Activated effector memory CD4-positive, alpha-beta T cell treated with Interleukin-2 at 50 U/mL for 16 hours (primary cell): ENCODE measurements around the gene SPTBN2.
A peak's percentile ranks its signal among the peaks of the same experiment; 100 is the strongest.
"Not testable (repeated sequence)": the region's sequence is repeated elsewhere in the genome, so short reads cannot be mapped to it uniquely, and the experiment has no call there.

ENCODE experiments used
- DNase-seq: peaks from one replicate; pipeline ENCODE4 v3.0.0-alpha.2; 2020

SPTBN2 gene

GRCh38 chr11:66680966-66681645 lies 47.9 kb downstream of the SPTBN2 start:
- no peak for DNase-seq

GRCh38 chr11:66677599-66678375 lies 51.2 kb downstream of the SPTBN2 start, which contains the start of gene RBM4B:
RBM4B (minus strand) TSS chr11:66677887; CDS start chr11:66677079, 808 bp downstream.
- DNase-seq = peak; percentile 93

- DNase-seq = no peak
These were observed 52.0 kb downstream of the SPTBN2 start for GRCh38 chr11:66676931-66677598.

- no peak for DNase-seq
These were observed 52.6 kb downstream of the SPTBN2 start for GRCh38 chr11:66676282-66676919.

DNA sequence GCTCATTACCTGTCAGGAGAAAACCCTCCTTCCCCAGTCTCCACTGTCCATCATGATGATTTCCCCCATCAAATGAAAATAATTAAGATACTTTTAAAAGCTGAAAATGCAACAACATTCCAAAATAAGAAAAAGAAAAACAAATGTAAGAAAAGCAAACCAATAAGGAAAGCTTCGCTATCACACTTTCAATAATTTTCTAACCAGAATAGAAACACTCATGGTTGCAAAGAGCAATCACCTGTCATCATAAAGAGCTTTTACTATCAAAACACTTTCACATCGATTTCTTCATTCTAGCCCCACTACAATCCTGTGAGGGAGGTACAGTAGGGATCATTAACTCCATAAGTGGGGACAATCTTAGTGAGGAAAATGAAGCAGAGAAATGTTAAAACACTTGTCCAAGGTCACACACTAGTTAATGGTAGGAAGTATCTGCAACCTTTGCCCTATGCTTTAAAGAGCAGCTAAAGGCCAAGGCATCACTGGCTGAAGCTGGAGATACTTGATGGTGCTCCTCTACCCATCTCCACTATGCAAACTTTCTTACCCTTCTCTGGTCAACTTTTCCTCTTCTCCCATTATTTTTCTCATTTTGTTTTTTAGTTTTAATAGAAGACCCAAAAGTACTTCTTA lies 53.9 kb downstream of the SPTBN2 start:
- DNase-seq = no peak

GRCh38 chr11:66670816-66671215 lies 58.2 kb downstream of the SPTBN2 start:
- no peak for DNase-seq

- DNase-seq = no peak
These were observed 63.6 kb downstream of the SPTBN2 start for GRCh38 chr11:66665369-66665768.

DNA sequence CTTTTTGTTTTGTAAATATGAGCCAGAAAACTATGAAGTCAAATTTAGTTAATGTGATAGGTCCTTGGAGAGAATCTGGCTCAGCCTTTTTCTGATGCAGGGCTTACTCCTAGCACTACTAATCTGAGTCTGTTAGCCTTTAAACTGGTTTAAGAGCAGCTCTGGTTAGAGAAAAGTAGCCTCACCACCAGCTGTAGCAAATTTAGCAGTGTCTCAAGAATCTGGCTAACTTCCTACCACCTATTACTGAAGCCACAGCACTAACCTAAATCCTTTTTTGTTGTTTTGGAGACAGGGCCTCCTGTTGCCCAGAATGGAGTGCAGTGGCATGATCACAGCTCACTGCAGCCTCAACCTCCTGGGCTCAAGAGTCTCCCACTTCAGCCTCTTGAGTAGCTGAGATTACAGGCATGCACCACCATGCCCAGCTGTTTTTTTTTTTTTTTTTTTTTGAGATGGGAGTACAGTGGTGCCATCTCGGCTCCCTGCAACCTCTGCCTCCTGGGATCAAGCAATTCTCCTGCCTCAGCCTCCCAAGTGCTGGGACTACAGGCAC lies 65.2 kb downstream of the SPTBN2 start:
- no peak for DNase-seq

DNA sequence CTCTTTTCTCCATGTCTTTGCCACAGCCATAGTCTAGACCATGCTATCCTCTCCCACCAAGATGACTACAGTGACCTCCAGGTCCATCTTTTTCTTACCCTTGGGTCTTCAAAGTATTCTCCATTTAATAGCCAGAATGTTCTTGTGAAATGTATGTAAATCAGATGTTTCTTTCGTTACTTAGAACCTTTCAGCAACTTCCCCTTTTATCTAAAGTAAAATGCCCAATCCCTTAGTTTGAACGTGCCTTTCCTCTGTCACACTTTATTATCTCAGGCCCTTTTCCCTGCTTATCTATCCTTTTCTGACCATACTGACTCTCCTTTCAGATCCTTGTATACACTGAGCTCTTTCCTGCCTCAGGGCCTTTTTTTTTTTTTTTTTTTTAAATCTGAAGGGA lies 69.3 kb downstream of the SPTBN2 start:
- no peak for DNase-seq

GRCh38 chr11:66653123-66653522 lies 75.9 kb downstream of the SPTBN2 start:
- DNase-seq = no peak

GRCh38 chr11:66652651-66653050 lies 76.4 kb downstream of the SPTBN2 start:
- DNase-seq = no peak

- DNase-seq = no peak
These were observed 78.0 kb downstream of the SPTBN2 start for GRCh38 chr11:66651016-66651415.

- DNase-seq = no peak
These were observed 79.1 kb downstream of the SPTBN2 start for GRCh38 chr11:66649903-66650302.

GRCh38 chr11:66646828-66647227 lies 82.2 kb downstream of the SPTBN2 start:
- DNase-seq = no peak

DNA sequence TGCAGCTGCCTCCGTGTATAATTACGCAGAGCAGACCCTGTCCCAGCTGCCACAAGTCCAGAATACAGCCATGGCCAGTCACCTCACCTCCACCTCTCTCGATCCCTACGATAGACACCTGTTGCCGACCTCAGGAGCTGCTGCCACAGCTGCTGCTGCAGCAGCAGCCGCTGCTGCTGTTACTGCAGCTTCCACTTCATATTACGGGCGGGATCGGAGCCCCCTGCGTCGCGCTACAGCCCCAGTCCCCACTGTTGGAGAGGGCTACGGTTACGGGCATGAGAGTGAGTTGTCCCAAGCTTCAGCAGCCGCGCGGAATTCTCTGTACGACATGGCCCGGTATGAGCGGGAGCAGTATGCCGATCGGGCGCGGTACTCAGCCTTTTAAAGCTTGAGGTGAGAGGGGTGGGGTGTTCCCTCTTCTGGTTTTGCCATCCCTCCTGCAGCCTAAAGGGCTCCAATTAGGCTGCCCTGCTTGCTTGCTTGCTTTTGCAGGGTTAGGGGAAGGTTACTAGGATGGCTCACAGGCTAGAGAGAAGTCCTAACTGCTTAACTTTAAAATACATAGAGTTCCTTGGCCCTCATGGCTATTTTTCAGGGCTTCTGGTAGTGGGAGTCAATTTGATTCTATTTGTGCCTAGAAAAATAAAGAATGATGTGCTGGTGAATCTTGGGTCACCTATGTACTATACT lies 85.1 kb downstream of the SPTBN2 start:
- no peak for DNase-seq

GRCh38 chr11:66641834-66642233 lies 87.2 kb downstream of the SPTBN2 start:
- no peak for DNase-seq

GRCh38 chr11:66639814-66640340 lies 89.1 kb downstream of the SPTBN2 start:
- DNase-seq = not testable (repeated sequence)

DNA sequence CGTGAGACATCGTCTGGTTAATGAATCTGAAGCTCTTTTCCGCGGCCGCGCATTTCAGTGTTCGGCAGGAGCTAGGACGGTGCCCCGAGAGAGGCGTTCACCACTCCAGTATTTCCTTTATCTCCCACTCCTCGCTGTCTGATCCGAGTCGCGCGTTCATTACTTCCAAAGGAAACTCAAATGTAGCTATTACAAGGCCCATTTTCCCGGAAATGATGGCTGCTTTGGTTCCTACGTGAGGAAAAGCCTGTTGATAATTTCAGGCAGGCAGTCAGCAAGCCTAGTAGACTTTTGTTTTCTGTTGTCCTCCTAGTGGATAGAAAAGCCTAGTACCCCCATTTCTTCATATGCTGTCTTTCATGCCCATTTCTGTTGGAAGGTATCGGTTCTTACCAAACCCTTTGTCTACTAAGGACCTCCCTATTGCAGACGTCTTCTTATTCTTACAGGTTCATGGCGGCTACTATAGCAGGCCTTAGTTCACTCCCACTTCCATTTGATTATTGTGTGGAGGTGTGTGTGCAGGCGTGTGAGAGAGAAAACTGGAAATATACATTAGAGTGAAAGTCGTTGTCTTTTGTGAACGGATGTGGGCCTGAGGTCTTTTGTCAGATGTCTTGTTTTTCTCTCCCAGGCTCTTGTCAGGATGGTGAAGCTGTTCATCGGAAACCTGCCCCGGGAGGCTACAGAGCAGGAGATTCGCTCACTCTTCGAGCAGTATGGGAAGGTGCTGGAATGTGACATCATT lies 89.8 kb downstream of the SPTBN2 start:
- DNase-seq = no peak

DNA sequence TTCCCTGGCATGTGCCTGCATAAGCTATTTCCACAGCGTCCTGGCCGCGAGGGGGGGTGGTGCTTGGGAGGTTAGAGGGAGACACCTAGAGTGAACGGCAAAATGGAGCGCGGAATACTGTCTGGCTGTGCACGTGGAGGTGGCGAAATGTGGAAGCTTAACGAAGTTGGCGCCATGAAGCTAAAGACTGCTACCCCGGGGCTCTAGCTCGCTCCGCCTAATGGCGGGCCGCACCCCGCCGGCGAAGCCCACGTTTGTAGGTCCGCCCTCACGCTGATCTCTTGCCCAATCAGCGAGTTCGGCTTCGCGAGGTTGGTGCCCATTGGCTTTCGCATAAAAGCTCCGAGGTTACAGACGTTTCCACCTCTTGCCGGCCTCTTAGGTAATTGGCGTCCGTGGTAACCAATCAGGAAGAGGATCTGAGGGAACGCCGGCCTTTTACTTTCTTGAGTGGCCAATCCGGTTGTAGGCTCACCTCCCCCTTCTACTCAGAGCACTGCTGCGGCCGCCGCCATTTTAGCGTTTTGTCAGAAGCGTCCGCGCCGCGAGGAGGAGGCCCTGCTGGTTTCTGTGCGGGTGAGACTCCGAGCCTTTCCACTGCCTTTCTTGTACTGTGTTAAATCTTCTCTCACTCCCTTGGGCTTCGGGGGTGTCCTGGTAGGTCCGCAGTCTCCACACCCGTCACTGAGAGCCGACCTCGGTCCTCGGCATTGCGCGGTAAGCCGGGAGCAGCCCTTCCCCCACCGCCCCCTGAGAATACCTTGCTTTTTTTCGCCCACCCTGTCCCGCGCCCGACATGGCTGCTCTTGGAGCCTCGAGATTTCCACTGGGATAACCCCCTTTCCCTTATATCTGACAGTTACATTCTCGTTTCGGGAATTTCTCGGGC lies 90.6 kb downstream of the SPTBN2 start, which contains the start of gene RBM4:
TSS of gene RBM4 (plus strand) at position 527 of the 889 bp plus-strand sequence. CDS start 1,009 bp downstream, outside the sequence.
- DNase-seq = peak; percentile 92
